HT1080 (cell line): Measurements from ENCODE around the gene NFKBIE. TPM values are rescaled to one million over a fixed set of nuclear protein-coding genes. Genes with fewer than 3 reads are reported as not detected.
A peak's percentile ranks its signal among the peaks of the same experiment; 100 is the strongest.

Source experiments
- DNase-seq: peaks from one replicate; pipeline ENCODE4 v3.0.0-alpha.2; 2015; ENCODE audit warnings: low read depth
- total RNA-seq: library from RNA; depleted of rRNA; stranded (reverse); fragments of >200 nt; shearing (Covaris generic); gene quantifications from 2 replicates; pipeline ENCODE4 v1.2.3, GENCODE V29; 2014

The NFKBIE gene
- total RNA-seq, 1 experiment from 2014 or later = 11.4 TPM

DNA sequence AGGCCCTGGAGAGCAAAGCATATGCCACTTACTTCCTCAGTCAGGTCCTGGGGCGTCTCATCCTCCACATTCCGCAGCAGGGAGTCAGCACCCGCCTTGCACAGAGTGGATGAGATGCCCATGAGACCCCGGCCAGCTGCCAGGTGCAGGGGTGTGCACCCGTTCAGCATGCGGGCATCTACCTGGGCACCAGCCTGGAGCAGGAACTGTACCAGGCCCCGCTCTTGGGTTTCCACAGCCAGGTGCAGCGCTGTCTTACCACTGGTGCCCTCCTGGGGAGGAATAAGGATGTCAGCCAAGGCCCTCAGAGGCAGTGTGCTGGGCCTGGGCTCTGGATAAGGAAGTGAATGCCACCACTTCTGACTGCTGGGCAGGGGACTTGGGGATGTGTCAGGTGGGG, 5.3 kb downstream of the NFKBIE start:
- no peak for DNase-seq

DNA sequence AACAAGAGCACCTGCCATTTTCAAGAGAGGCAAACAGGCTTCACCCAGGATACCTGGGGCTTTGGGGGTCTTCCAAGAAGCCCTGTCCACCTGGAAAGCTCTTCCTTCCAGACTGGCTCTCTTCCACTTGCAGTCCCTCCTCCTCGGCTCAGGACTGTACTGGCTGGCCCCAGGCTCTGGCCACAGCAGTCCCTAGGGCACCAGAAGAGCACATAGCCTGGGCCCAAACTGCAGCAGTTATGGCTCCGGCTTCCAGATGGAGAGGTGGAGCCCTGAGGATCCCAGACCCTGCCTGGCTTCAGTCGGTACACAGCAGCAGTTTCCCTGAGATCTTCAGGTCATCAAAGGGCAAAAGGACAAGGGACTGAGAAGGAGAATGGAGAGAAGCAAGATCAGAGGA, 6.4 kb downstream of the NFKBIE start:
- DNase-seq = no peak

DNA sequence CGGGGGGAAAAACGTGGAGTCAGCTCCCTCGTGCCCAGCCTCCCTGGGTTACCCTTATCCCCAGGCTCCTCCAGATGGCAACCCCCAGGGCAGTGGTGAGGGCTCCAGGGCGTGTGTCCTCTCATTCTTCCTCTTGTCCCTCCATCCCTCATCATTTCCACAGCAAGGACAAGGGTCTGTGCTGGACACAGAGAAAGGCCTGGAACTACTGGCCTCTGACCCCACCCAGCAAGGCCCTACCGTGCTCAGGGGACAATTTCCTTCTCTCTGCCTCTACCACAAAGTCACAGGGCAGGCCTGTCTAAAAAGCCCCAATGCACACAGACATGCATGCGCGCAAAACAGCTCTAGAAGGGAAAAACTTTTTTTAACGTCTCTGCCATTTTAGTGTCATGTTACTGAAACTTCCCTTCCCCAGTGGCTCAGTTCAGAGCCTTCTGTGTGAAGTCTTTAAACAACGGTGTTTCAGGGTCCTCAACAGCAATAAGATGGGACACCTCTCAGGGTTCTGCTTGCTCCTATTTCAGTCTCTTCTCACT, 7.0 kb downstream of the NFKBIE start:
- no peak for DNase-seq

DNA sequence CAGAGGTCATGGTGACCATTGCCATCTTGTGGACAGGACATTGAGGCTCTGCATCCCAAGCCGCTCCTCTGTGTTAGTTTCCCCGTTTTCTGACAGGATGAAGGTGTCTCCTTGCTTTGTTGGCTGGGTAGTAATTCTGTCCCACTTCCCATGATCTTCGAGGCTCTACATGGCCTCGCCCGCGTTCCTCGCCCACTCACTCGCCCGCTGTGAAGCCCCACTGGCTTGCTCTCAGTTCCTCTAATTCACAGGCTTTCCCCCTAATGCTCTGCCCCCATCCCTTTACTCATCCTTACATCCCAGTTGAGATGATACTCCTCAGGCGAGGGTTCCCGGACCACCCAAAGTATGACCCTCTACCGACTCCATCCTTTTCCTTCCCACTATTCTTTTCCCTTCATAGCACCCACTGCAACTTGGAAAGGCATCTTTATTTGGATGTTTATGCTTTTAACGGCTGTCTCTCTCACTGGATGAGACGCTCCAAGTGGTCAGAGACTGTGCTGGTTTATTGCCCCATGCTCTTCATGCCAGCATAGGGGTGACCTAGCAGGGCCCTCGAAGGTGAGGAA, 7.5 kb downstream of the NFKBIE start:
- no peak for DNase-seq

DNA sequence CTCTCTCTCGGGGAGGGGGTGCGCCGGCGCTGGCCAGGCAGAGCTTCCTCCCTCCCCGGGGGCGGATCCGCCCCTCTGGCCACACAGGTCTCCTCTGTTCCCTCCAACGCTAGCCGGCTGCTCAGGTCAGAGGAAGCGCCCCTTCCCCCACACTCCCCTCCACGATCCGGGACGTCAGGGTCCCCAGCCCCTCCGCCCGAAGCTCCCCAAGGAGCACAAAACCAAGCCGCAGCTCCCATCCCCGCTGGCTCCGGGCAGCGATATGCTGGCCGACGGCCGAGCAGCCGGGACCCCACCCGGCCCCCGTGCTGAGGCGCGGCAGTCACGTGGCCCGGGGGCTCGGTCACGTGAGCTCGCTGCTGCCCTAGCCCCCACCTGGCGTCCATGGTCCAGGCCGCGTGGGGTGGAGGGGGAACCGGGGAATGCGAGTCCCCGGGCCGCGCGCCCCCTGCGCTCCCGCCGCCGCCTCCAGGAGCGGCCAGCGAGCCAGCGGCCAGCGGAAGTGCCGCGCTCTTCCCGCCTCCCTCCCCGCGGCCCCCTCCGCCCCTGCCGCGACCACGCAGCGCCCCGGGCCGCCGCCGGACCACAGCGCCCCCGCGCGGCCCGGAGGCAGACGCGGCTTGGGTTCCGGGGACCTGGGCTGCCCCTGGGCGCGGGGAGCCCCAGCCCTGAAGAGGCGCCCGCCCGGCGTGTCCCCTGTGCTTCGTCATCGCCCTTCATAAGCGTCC, 8.2 kb downstream of the NFKBIE start, which contains the start of gene SLC35B2:
Gene SLC35B2, minus strand, starts transcription at position 504 of the 728 bp plus-strand sequence. Its CDS starts 118 bp downstream, at position 386.
- peak; percentile 81 for DNase-seq

DNA sequence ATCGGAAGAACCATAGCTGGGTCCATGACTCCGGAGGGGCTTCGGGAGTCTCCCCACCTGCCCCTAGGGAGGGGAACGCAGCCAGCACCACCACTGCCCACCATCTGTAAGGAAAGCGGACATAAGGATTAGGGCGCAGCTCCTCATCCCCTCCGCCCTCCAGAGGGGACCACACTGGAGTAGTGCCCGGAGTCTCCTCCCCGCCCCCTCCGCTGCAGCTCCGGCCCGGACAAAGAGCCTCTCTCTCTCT, 8.7 kb downstream of the NFKBIE start:
- no peak for DNase-seq

DNA sequence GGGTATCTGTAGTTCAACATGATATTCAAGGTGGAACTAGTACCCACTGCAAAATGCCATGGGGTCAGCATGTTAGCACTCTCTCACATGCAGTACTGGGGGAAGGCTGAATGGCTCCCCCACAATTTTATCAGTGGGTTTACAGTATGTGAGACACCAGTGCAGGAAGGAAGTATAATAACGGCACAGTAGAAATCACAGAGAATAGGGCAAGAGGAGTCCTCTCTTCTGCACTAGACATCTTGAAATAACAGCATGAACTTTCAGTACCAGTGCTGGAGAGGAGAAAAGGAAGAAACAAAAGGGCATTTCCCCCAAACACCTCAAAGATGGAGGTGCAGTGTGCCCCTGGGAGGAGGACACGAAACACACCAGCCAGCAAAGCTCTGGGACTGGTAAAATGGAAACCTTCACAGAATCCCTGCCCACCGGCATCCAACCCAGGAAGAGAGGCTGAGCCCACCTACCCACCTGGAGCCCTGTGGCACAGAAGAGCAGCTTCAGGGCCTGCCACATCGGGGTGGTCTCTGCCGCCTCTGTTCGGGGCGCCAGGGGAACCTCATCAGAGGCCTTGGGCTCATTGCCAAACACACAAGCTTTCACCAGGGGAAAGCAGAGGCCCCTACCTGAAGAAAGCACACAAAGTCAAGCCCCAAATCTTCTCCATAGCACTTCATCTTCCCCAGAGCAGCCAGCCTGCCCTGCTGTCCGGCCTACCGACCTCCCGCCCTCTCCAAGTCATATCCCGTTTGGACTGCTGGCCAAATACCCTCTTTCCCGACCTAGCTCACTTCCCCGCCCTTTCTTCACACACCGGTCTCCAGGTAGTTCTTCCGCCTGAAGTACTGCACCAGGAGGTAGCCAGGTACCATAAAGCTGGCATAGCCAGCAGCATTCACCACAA, 9.2 kb downstream of the NFKBIE start:
- DNase-seq = no peak

DNA sequence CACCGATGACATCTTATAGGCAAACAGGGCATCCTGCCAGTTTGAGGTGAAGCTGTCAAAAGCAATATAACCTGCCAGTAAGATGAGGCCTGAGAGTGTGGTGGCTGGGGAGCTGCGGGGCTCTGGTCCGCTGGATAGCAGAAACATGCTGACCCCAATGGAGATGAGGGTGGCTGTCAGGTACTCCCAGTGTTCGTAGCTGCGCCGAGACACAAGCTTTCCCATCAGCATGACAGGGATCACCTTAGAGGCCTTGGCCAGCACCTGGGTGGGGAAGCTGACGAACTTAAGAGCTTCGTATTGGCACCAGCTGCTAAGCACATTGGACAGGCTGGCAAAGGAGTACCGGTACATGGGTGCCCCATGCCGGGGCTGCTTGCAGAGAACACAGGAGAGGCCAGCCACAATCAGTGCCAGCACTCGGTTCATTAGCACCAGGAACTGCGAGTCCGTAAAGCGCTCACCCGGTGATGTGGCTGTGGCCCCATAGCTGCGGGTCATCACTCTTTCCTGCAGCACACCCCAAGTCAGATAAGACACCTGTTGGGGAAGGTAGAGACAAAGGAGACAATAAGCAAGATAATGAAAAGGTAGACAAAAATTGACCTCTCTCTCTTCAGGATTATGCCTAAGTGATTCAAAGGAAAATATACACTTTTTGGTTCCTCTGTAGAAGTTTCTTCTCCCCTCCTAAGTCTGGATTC, 10.1 kb downstream of the NFKBIE start:
- no peak for DNase-seq

DNA sequence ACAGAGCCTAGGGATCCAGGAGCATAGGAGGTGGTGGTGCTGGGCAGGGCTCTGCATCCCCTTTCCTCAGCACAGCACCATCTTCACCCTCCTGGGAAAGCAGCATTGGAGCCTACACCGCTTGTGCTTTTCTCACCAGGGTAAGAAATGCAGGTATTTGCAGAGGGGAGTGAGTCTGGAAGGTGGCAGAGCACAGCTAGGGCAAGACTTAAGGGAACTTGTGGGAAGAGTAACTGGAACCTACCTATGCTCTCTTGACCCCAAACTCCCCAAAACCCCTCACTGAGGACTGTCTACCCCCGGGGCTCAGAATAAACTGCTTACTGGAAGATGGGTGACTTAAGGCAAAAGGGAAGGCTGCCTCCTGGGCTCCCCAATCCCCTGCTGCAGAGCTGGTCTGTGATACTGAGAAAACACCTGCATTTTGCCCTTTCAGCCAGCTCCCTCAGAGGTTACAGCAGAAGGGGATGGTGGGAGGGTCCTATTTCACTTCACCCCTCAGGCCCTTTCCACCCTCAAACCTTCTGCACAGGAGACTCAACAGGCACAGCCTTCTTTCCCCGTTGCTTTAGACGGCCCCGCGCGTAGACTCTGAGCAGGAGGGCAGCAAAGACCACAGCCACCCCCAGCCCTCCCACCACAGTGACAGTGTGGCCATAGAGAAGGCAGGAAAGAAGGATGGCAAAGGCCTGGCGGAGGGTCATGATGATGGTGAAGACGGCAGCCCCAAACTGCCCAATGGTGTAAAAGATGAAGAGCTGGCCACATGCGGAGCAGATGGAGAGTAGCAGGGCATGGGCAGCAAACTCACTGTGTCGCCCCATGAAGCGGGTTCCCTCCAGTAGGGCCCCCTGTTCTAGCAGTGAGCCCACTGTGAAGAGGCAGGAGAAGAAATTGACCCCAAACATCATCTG, 10.9 kb downstream of the NFKBIE start:
- peak; percentile 48 for DNase-seq

DNA sequence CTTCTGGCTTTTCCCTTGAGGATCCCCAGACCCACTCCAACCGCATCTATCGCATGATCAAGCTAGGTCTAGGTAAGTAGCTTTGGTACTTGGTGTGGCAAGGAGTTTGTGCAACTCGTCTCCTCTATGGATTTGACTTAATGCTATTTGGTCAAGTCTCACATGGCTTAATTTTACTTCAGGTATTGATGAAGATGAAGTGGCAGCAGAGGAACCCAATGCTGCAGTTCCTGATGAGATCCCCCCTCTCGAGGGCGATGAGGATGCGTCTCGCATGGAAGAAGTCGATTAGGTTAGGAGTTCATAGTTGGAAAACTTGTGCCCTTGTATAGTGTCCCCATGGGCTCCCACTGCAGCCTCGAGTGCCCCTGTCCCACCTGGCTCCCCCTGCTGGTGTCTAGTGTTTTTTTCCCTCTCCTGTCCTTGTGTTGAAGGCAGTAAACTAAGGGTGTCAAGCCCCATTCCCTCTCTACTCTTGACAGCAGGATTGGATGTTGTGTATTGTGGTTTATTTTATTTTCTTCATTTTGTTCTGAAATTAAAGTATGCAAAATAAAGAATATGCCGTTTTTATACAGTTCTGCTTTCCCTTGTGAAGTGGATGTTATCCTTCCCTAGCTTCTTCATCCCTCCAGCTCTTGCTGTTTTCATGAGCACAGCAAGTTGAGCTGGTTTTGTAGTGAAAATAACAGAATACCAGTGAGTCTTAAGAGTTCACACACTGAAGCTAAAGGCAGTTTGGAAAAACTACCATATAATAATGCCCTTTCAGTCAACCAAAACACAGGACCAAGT, 11.8 kb downstream of the NFKBIE start:
- DNase-seq = no peak

DNA sequence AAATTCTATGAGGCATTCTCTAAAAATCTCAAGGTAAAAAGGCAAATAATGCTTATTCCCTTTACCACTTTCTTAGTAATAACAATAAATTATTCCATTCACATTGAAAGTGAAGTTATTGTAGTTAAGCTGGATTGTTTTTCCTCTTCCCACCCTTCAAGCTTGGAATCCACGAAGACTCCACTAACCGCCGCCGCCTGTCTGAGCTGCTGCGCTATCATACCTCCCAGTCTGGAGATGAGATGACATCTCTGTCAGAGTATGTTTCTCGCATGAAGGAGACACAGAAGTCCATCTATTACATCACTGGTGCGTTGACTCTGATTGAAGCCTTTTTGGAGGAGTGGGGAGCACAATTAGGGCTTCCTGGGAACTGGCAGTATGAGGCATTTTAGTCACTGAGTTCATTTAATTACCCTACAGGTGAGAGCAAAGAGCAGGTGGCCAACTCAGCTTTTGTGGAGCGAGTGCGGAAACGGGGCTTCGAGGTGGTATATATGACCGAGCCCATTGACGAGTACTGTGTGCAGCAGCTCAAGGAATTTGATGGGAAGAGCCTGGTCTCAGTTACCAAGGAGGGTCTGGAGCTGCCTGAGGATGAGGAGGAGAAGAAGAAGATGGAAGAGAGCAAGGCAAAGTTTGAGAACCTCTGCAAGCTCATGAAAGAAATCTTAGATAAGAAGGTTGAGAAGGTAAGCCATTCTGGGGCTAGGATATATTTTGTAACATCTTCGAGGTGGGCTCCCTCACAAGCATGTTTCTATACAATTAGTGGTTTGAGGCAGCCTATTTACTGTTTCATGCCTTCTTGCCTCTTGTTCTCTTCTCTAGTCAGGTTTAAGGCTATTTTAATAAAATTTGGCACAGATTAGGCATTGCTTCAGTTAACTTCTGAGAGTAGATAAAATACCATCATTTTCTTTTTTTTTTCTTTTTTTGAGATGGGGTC, 13.5 kb downstream of the NFKBIE start:
- DNase-seq = no peak

DNA sequence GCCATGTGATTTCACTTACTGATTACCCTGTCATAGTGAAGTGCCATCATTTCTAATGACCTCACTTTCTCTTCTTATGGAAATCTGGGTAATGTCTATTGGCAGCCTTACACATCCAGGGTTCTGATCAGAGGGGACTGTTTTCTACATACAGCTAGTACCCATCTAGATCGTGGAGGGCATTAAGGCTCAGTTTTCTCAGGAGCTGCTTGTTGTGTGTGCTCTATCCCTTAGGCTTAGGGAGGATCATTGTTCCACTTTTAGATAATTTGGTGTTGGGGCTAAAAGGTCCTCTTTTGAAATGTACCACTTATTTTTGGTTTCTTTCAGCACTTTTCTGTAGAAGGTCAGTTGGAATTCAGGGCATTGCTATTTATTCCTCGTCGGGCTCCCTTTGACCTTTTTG, 14.6 kb downstream of the NFKBIE start:
- DNase-seq = no peak

DNA sequence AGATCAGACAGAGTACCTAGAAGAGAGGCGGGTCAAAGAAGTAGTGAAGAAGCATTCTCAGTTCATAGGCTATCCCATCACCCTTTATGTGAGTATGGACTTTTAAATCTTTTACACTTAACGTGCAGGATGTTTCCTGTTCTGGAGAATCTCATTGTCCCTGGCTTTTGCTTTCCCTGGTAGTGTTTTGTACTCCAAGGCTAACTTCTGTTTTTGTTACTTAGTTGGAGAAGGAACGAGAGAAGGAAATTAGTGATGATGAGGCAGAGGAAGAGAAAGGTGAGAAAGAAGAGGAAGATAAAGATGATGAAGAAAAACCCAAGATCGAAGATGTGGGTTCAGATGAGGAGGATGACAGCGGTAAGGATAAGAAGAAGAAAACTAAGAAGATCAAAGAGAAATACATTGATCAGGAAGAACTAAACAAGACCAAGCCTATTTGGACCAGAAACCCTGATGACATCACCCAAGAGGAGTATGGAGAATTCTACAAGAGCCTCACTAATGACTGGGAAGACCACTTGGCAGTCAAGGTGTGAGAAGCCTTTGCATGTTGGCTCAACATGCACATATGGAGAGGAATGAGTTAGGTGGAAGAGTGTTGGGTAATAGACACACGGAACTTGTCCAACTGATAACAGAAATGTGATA, 15.2 kb downstream of the NFKBIE start:
- DNase-seq = no peak

DNA sequence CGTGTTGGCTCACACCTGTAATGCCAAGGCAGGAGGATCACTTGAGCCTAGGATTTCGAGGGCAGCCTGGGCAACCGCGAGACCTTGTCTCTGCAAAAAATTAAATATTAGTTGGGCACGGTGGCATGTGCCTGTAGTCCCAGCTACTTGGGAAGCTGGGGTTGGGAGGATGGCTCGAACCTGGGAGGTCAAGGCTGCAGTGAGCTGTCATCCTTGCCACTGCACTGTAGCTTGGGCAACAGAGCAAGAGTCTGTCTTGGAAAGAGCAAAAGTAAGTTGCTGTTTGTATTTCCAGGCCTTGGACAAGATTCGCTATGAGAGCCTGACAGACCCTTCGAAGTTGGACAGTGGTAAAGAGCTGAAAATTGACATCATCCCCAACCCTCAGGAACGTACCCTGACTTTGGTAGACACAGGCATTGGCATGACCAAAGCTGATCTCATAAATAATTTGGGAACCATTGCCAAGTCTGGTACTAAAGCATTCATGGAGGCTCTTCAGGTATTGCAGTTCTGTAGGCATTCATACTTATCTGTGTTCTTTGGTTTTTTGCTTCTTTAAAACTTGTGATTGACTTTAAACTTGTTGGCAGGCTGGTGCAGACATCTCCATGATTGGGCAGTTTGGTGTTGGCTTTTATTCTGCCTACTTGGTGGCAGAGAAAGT, 16.1 kb downstream of the NFKBIE start:
- DNase-seq = no peak

DNA sequence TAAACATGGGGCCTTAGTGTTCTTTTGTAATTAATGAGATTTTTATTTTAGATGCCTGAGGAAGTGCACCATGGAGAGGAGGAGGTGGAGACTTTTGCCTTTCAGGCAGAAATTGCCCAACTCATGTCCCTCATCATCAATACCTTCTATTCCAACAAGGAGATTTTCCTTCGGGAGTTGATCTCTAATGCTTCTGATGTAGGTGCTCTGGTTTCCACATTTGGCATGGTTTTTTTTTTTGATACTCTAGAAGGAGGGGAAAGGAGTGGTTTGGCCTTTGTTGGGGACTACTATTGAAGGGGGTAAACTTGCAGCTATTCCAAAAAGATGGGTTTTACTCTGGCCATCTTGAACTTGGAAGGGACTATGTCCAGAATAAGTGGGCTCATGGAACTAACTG, 16.8 kb downstream of the NFKBIE start:
- no peak for DNase-seq

DNA sequence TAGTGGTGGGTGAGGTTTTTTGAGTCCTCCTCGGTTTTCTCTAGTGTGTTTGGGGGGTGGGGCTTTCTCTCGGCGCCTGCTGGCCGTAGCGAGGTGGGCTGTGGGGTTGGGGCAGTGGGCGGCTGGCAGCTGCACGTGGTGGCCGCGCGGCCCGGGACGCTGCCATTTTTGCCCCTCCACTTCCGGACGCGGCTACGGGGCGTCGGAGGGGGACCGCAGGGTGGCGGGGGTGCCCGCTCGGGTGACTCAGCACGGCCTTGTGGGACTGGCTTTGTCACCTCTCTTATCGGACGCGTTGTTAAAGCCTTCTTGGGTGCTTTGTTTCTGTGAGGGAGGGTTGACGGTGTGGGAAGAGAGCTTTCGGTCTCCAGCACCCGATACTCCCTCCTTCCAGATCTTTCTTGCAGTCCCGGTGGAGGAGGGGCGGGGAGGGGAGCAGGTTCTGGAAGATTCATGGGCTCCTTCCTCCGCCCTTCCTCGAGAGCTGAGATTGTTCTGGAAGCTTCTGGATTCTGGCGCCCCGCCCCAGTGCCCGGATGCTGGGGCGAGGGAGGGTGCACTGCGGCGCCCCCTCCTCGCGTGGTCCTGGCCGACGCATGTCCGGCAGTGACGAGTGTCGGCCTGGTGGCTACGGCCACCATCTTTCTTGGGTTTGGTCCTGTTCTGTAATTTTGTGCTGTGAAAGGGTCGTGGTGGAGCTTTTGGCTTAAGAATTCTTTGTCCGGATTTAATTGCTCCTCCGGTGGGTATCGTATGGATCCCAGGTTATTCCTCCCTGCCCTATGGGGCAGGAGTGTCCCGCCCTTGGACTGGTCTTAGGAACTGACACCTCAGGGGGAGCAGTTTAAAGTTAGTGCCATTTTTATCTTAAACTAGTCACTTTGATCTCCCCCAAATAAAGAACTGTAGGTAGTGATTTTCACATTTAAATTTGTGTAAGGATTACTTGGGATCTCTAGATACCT, 17.7 kb downstream of the NFKBIE start:
- peak; percentile 75 for DNase-seq
